Thyroid gland (tissue), 4 donors: ENCODE measurements around the gene MTREX. TPM values are rescaled to one million over a fixed set of nuclear protein-coding genes. Genes with fewer than 3 reads are reported as not detected.
A peak's percentile ranks its signal among the peaks of the same experiment; 100 is the strongest.

ENCODE experiments used
- DNase-seq, 2 donors: peaks; one replicate each; pipeline ENCODE4 v3.0.0-alpha.2; 2019
- H3K27ac ChIP-seq, 3 donors: fragments of 200-600 bp; sonication (generic); 1 replicate in 2 of 3; 2 replicates in 1 of 3; pipeline ENCODE4 v1.5.1; 2016 to 2019; ENCODE audit warnings: mild to moderate bottlenecking in 1 of 3, moderate library complexity in 1 of 3
- H3K27me3 ChIP-seq: fragments of 200-600 bp; sonication (generic); one replicate; pipeline ENCODE4 v1.5.1; 2019
- H3K36me3 ChIP-seq, 2 donors: fragments of 200-600 bp; sonication (generic); one replicate each; pipeline ENCODE4 v1.5.1; 2016 to 2019
- H3K4me1 ChIP-seq, 2 donors: fragments of 200-600 bp; sonication (generic); one replicate each; pipeline ENCODE4 v1.5.1; 2017 to 2019
- H3K4me3 ChIP-seq, 3 donors: fragments of 200-600 bp; sonication (generic); replicated peaks in 1 of 3; 1 replicate in 2 of 3; 2 replicates in 1 of 3; pipeline ENCODE4 v1.5.1; 2016; ENCODE audit warnings: mild to moderate bottlenecking in 1 of 3
- H3K9me3 ChIP-seq: fragments of 200-600 bp; sonication (generic); one replicate; pipeline ENCODE4 v1.5.1; 2017
- CTCF ChIP-seq, 6 experiments: fragments of 200-600 bp in 3 of 6; fragments of 450-650 bp in 3 of 6; sonication (generic) in 3 of 6; IDR thresholded peaks; one replicate each; pipeline ENCODE4 v1.5.1; 2016 to 2019; ENCODE audit warnings: antibody characterized with exemption in 6 of 6, mild to moderate bottlenecking in 2 of 6, inconsistent platforms in 1 of 6, moderate library complexity in 1 of 6
- POLR2A ChIP-seq, 2 donors: fragments of 450-650 bp; IDR thresholded peaks; one replicate each; pipeline ENCODE4 v1.6.1; 2017; ENCODE audit warnings: antibody characterized with exemption in 2 of 2, mild to moderate bottlenecking in 2 of 2, moderate library complexity in 1 of 2
- WGBS, 2 donors: methylation state at CpG; one replicate each; pipeline ENCODE4 v1.1.5; 2017; 5-methylcytosine and 5-hydroxymethylcytosine counted together
- intact Hi-C: fragments of 100-400 bp; cut with DNase I; formaldehyde crosslinking; loops from one replicate; pipeline ENCODE4 v1.15.1; 2023
- total RNA-seq, 4 donors: library from RNA; depleted of rRNA; stranded (reverse); fragments of >200 nt; gene quantifications; one replicate each; pipeline ENCODE4 v1.2.3, GENCODE V29; 2016

Gene MTREX
- total RNA-seq, 4 donors from 2014 or later, result 86.3 to 94.4 (median 92.6) TPM

GRCh38 chr5:55370291-55370925 is 62.6 kb downstream of the MTREX start:
- no peak for TF ChIP-seq CTCF (IDR thresholded peaks at IDR 0.05)
- no peak for TF ChIP-seq POLR2A (IDR thresholded peaks at IDR 0.05)
- intact Hi-C loops, result no loop called here
- H3K36me3 ChIP-seq, result peaks cover 0 to 10% of the 10 kb centered on the region in 2 donors
- H3K4me3 ChIP-seq, result no peak overlapping the region
- H3K27ac ChIP-seq, result peak overlapping the region in 1 of 3 donors; percentile 37
- H3K9me3 ChIP-seq, result no peaks in the 10 kb centered on the region
- DNase-seq, result no peak
- 95 to 100% methylated on average over 1 of the region's 1 CpG for WGBS, 2 donors
- H3K27me3 ChIP-seq, result no peaks in the 10 kb centered on the region
- H3K4me1 ChIP-seq, result no peaks in the 10 kb centered on the region

- intact Hi-C loops, result no loop called here
- DNase-seq, result no peak
- Histone ChIP-seq H3K27me3 (no peaks in the 10 kb centered on the region), H3K4me3 (no peak overlapping the region), H3K9me3 (no peaks in the 10 kb centered on the region), H3K36me3 (peaks cover 0 to 10% of the 10 kb centered on the region in 2 donors), H3K27ac (no peak overlapping the region), H3K4me1 (no peaks in the 10 kb centered on the region)
- 98 to 100% methylated on average over 1 of the region's 1 CpG for WGBS, 2 donors
- TF ChIP-seq CTCF (IDR thresholded peaks at IDR 0.05), result no peak
- no peak for TF ChIP-seq POLR2A (IDR thresholded peaks at IDR 0.05)
Measured at GRCh38 chr5:55371145-55371544, 63.4 kb downstream of the MTREX start.

- no peak for TF ChIP-seq CTCF (IDR thresholded peaks at IDR 0.05)
- TF ChIP-seq POLR2A (IDR thresholded peaks at IDR 0.05), result no peak
- intact Hi-C loops, result no loop called here
- Histone ChIP-seq H3K4me1 (no peaks in the 10 kb centered on the region), H3K4me3 (no peak overlapping the region), H3K9me3 (no peaks in the 10 kb centered on the region), H3K36me3 (peaks cover 0 to 10% of the 10 kb centered on the region in 2 donors), H3K27me3 (no peaks in the 10 kb centered on the region), H3K27ac (no peak overlapping the region)
- no peak for DNase-seq
- 98% methylated on average over 7 of the region's 7 CpGs for WGBS, 2 donors
Measured at GRCh38 chr5:55372130-55372925, 64.5 kb downstream of the MTREX start.

GRCh38 chr5:55377810-55378209 is 70.0 kb downstream of the MTREX start:
- peaks cover 0 to 8% of the 10 kb centered on the region in 2 donors for H3K36me3 ChIP-seq
- H3K4me1 ChIP-seq, result no peaks in the 10 kb centered on the region
- H3K4me3 ChIP-seq, result no peak overlapping the region
- intact Hi-C loops, result no loop called here
- H3K27ac ChIP-seq, result no peak overlapping the region
- no peaks in the 10 kb centered on the region for H3K9me3 ChIP-seq
- no peak for TF ChIP-seq POLR2A (IDR thresholded peaks at IDR 0.05)
- no peak for TF ChIP-seq CTCF (IDR thresholded peaks at IDR 0.05)
- H3K27me3 ChIP-seq, result no peaks in the 10 kb centered on the region
- WGBS, 2 donors, result 79 to 94% methylated on average over 1 of the region's 1 CpG
- DNase-seq, result no peak

GRCh38 chr5:55383254-55383653 is 75.5 kb downstream of the MTREX start:
- H3K36me3 ChIP-seq, result peaks cover 0 to 1% of the 10 kb centered on the region in 2 donors
- DNase-seq, result no peak
- no peaks in the 10 kb centered on the region for H3K9me3 ChIP-seq
- H3K4me1 ChIP-seq, result peaks cover 0 to 7% of the 10 kb centered on the region in 2 donors
- intact Hi-C loops, result no loop called here
- TF ChIP-seq POLR2A (IDR thresholded peaks at IDR 0.05), result no peak
- TF ChIP-seq CTCF (IDR thresholded peaks at IDR 0.05), result no peak
- no peak overlapping the region for H3K27ac ChIP-seq
- H3K27me3 ChIP-seq, result no peaks in the 10 kb centered on the region
- no peak overlapping the region for H3K4me3 ChIP-seq
